GM13976 (cell line): ENCODE measurements around the gene COPE.

Experiments used
- DNase-seq: peaks from one replicate; pipeline ENCODE4 v3.0.0; 2012; ENCODE audit warnings: low spot score
- CTCF ChIP-seq: IDR thresholded peaks from 2 replicates; pipeline ENCODE4 v1.5.1; 2012; ENCODE audit warnings: borderline replicate concordance, mild to moderate bottlenecking; ENCODE audit not compliant: insufficient read depth; ENCODE audit errors: extremely low read depth, missing control alignments, control extremely low read depth
- in situ Hi-C: fragments of 300-500 bp; cut with MboI; formaldehyde crosslinking; loops from one replicate; pipeline ENCODE4 v1.12.0; 2022; ENCODE audit warnings: low sequenced_read_pairs, mixed read lengths, inconsistent platforms; ENCODE audit not compliant: unreplicated experiment

Gene COPE

DNA sequence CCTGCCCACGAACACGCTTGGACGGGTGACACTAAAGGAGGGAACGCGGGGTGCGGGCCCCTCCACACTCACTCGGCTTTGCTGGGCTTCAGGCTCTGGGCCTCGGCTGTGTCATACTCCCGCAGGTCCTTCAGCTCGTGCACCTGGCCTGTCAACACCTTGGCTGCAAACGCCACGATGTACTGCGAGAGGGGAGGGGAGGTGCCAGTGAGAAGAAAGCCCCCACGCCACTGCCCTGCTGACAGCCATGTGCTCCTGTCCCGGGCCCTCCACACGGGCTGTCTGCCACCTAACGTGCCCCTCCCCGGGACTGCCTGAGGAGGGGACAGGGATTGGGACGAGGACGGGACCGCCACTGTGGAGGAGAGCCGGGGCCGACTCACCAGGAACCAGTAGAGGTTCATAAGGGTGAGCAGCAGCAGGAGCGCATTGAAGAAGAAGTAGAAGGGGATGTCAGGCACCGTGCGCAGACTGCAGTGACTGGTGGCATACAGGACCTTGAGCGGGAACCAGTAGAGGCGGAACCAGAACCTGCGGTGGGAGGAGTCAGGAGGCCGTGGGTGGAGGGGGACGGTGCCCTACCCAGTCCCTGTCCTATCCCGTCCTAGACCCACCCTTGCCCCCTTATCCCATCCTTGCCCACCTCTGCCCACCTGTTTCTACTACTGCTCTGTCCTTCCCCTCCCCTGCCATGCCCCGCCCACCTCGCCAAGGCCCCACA is 40.2 kb downstream of the COPE start:
- DNase-seq = no peak
- in situ Hi-C loops = no loop called here
- TF ChIP-seq CTCF = no peak

GRCh38 chr19:18878058-18878797 is 41.0 kb downstream of the COPE start:
- DNase-seq = no peak
- in situ Hi-C loops = no loop called here
- TF ChIP-seq CTCF = no peak

DNA sequence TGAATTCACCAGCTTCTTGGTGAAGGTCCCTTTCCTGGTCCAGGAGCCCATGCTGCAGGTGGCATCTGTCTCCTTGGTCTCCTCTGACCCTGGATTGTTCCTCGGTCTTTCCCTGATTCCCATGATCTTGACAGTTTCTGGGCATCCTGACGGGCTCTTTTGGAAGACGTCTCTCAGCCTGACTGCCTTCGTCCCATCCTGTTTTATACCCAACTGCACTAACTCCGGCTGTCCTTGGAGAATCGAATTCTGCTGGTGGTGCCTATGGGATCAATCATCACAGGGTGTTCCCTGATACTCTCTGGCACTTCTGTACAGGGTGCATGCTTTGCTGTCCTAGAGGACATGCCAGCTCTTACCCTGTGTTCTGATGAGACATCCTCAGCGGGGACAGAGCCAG is 42.3 kb downstream of the COPE start:
- TF ChIP-seq CTCF = no peak
- DNase-seq = no peak
- in situ Hi-C loops = no loop called here

DNA sequence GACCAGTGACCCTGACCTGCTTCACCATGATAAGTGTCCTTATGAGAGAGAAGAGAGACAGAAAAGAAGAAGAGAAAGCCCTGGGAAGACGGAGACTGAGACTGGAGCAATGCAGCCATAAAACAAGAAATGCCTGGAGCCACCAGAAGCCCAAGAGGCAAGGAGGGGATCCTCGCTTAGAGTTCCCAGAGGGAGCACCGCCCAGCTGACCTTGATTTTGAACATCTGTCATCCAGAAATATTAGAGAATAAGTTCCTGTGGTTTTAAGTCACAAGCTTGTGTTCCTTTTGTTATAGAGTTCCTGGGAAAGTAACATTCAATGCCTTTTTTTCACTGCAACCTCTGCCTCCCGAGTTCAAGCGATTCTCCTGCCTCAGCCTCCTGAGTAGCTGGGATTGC is 43.5 kb downstream of the COPE start:
- no peak for DNase-seq
- no peak for TF ChIP-seq CTCF
- in situ Hi-C loops = no loop called here

- no peak for DNase-seq
- in situ Hi-C loops = no loop called here
- TF ChIP-seq CTCF = no peak
These were observed 47.6 kb downstream of the COPE start for GRCh38 chr19:18871543-18871942.

DNA sequence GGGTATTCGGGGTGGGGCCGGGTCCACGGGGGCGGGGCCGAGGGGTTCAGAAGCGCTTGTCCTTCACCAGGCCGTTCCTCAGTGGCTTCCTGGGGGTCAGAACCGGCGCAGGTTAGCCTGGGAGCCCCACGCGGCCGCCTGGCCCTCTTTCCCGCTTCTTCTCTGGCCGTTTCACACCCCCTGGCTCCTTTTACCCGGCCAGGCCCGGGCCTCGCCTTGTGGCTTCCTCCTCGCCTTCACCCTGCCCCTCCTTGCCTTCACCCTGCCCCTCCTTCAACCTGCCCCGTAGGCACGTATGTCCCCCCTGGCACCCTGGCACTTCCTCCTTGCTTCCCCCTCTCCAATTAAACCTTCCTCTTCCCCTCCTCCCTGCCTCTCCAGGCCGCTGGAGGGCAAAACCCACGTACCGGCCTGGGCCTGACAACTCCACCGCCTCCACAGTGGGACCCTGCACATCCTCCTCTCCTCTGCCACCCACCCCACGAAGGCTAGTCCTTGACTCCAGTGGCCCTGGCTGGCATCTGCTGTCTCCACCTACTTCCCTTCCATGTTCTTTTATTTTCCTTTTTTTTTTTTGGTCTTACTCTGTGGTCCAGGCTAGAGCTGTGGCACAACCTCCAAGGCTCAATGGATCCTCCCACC is 48.5 kb downstream of the COPE start:
- in situ Hi-C loops = no loop called here
- no peak for TF ChIP-seq CTCF
- DNase-seq = no peak
